SK-N-SH (cell line): ENCODE data around the gene S100A9. TPM values are rescaled to one million over a fixed set of nuclear protein-coding genes. Genes with fewer than 3 reads are reported as not detected.

Experiments used
- CTCF ChIA-PET: fragments of 300-600, 350-600 bp; formaldehyde crosslinking; extraction: SDS; loops from one replicate; lab custom pipeline; 2021; lab: Yijun Ruan, JAX
- POLR2A ChIA-PET: fragments of 350-600 bp; sonication (Branson Sonifier 250); formaldehyde crosslinking; extraction: SDS; loops from one replicate; lab custom pipeline; 2020; ENCODE audit warnings: antibody characterized with exemption, inconsistent platforms; lab: Yijun Ruan, JAX
- DNase-seq: peaks from one replicate; pipeline ENCODE4 v3.0.0; 2012
- H2AFZ ChIP-seq: fragments of 200-600 bp; sonication (generic); 2 replicates; pipeline ENCODE4 v1.8.1; 2016; ENCODE audit warnings: antibody characterized with exemption, mild to moderate bottlenecking, low read depth
- H3F3A ChIP-seq: fragments of 200-600 bp; sonication (generic); replicated peaks from 2 replicates; pipeline ENCODE3; 2016; ENCODE audit warnings: antibody characterized with exemption, mild to moderate bottlenecking; ENCODE audit not compliant: insufficient read depth
- H3K27ac ChIP-seq, 2 experiments: fragments of 200-500 bp in 1 of 2; fragments of 200-600 bp in 1 of 2; sonication (Bioruptor generic) in 1 of 2; sonication (generic), shearing (Covaris generic) in 1 of 2; 2 replicates each; pipeline versions ENCODE4 v1.5.1 to v1.6.1; 2014 to 2016; ENCODE audit warnings: low read depth in 2 of 2, inconsistent platforms in 1 of 2, low read length in 1 of 2, mild to moderate bottlenecking in 1 of 2, mixed read lengths in 1 of 2
- H3K27me3 ChIP-seq: fragments of 200-600 bp; sonication (generic), shearing (Covaris generic); 2 replicates; pipeline ENCODE4 v1.6.1; 2016; ENCODE audit warnings: mixed run types; ENCODE audit not compliant: insufficient read depth
- H3K36me3 ChIP-seq, 2 experiments: fragments of 200-500 bp in 1 of 2; fragments of 200-600 bp in 1 of 2; sonication (Bioruptor generic) in 1 of 2; sonication (generic) in 1 of 2; replicated peaks in 1 of 2; 2 replicates each; pipeline versions ENCODE3 to v1.5.1; 2014 to 2016; ENCODE audit warnings: low read length in 1 of 2, mild to moderate bottlenecking in 1 of 2; ENCODE audit not compliant: insufficient read depth in 2 of 2, control insufficient read depth in 1 of 2
- H3K4me1 ChIP-seq, 2 experiments: fragments of 200-500 bp in 1 of 2; fragments of 200-600 bp in 1 of 2; sonication (Bioruptor generic) in 1 of 2; sonication (generic), shearing (Covaris generic) in 1 of 2; 2 replicates each; pipeline versions ENCODE4 v1.5.1 to v1.6.1; 2014 to 2016; ENCODE audit warnings: low read depth in 1 of 2, low read length in 1 of 2, mixed run types in 1 of 2; ENCODE audit not compliant: insufficient read depth in 2 of 2, control insufficient read depth in 1 of 2
- H3K4me2 ChIP-seq: fragments of 200-600 bp; sonication (generic), shearing (Covaris generic); 2 replicates; pipeline ENCODE4 v1.6.1; 2017; ENCODE audit warnings: mixed run types
- H3K4me3 ChIP-seq, 2 experiments: fragments of 200-500 bp in 1 of 2; fragments of 200-600 bp in 1 of 2; sonication (Bioruptor generic) in 1 of 2; sonication (generic), shearing (Covaris generic) in 1 of 2; 2 replicates each; pipeline versions ENCODE4 v1.5.1 to v1.8.1; 2014 to 2016; ENCODE audit warnings: low read depth in 2 of 2, inconsistent platforms in 1 of 2, low read length in 1 of 2, mild to moderate bottlenecking in 1 of 2, mixed read lengths in 1 of 2, moderate library complexity in 1 of 2
- H3K79me2 ChIP-seq: fragments of 200-600 bp; sonication (generic); 2 replicates; pipeline ENCODE4 v1.8.1; 2017; ENCODE audit warnings: mild to moderate bottlenecking; ENCODE audit not compliant: insufficient read depth
- H3K9ac ChIP-seq: fragments of 200-600 bp; sonication (generic); 2 replicates; pipeline ENCODE4 v1.6.1; 2017; ENCODE audit warnings: mixed run types
- H3K9me2 ChIP-seq: fragments of 200-600 bp; sonication (generic); 2 replicates; pipeline ENCODE4 v1.6.1; 2017; ENCODE audit warnings: mixed run types
- H3K9me3 ChIP-seq: fragments of 200-600 bp; sonication (generic); 2 replicates; pipeline ENCODE4 v1.6.1; 2017; ENCODE audit warnings: mixed run types, mild to moderate bottlenecking, moderate library complexity
- H4K20me1 ChIP-seq: fragments of 200-600 bp; sonication (generic); 2 replicates; pipeline ENCODE4 v1.6.1; 2017; ENCODE audit warnings: mild to moderate bottlenecking, mixed run types; ENCODE audit not compliant: insufficient read depth
- CHD2 ChIP-seq: fragments of 150-350 bp; IDR thresholded peaks from 2 replicates; pipeline ENCODE4 v1.6.1; 2018; ENCODE audit warnings: low read length; ENCODE audit not compliant: partially characterized antibody
- EZH2phosphoT487 ChIP-seq: fragments of 200-600 bp; sonication (generic); IDR thresholded peaks from 2 replicates; pipeline ENCODE4 v1.6.1; 2017; ENCODE audit warnings: low read depth, mixed run types, mild to moderate bottlenecking, antibody characterized with exemption, moderate library complexity, borderline replicate concordance
- FOXJ3 ChIP-seq: sonication (generic); formaldehyde crosslinking; IDR thresholded peaks from 2 replicates; pipeline ENCODE4 v1.5.1; 2020; ENCODE audit warnings: mild to moderate bottlenecking, missing genetic modification reagents
- FOXM1 ChIP-seq: IDR thresholded peaks from 2 replicates; pipeline ENCODE4 v1.4.0; 2012; ENCODE audit warnings: low read depth, mild to moderate bottlenecking
- GATA2 ChIP-seq: sonication (generic); formaldehyde crosslinking; IDR thresholded peaks from 2 replicates; pipeline ENCODE4 v1.5.0; 2020; ENCODE audit warnings: mild to moderate bottlenecking, missing genetic modification reagents
- MAX ChIP-seq: IDR thresholded peaks from 2 replicates; pipeline ENCODE4 v1.4.0; 2012; ENCODE audit warnings: low read depth
- MEF2A ChIP-seq: IDR thresholded peaks from 2 replicates; pipeline ENCODE4 v1.4.0; 2012; ENCODE audit warnings: low read depth, borderline replicate concordance
- MXI1 ChIP-seq: IDR thresholded peaks from 2 replicates; pipeline ENCODE4 v1.6.1; 2012; ENCODE audit warnings: mild to moderate bottlenecking, low read depth, low read length, improper control_type of control experiment
- NFIC ChIP-seq: IDR thresholded peaks from 2 replicates; pipeline ENCODE4 v1.4.0; 2012; ENCODE audit warnings: borderline replicate concordance
- PBX3 ChIP-seq: IDR thresholded peaks from 2 replicates; pipeline ENCODE4; 2012
- RXRA ChIP-seq: IDR thresholded peaks from 2 replicates; pipeline ENCODE4 v1.4.0; 2012; ENCODE audit warnings: low read depth, mild to moderate bottlenecking, borderline replicate concordance
- SIN3A ChIP-seq: IDR thresholded peaks from 2 replicates; pipeline ENCODE4 v1.6.1; 2012; ENCODE audit warnings: low read depth, mild to moderate bottlenecking, low read length, moderate library complexity, borderline replicate concordance
- TEAD4 ChIP-seq: IDR thresholded peaks from 2 replicates; pipeline ENCODE4 v1.4.0; 2012; ENCODE audit warnings: mild to moderate bottlenecking, borderline replicate concordance; ENCODE audit not compliant: insufficient read depth
- USF1 ChIP-seq: IDR thresholded peaks from 2 replicates; pipeline ENCODE4 v1.4.0; 2012; ENCODE audit warnings: low read depth, borderline replicate concordance
- USF2 ChIP-seq: fragments of 150-350 bp; IDR thresholded peaks from 2 replicates; pipeline ENCODE4 v1.6.1; 2017; ENCODE audit warnings: antibody characterized with exemption, low read length, low read depth, borderline replicate concordance
- WGBS: methylation state at CpG from one replicate; pipeline ENCODE4 v1.1.6; 2017; ENCODE audit warnings: low lambda C conversion rate; 5-methylcytosine and 5-hydroxymethylcytosine counted together
- polyA plus RNA-seq, 3 experiments: library from polyadenylated mRNA; depleted of rRNA; stranded (reverse); fragments of >200 nt; gene quantifications; 2 replicates each; pipeline ENCODE4 v1.2.3, GENCODE V29; 2012

The S100A9 gene
- polyA plus RNA-seq, 1 of the 3 experiments (the other 2 are of a cell fraction): not detected

- no peak for DNase-seq
- H2AFZ ChIP-seq: no peak overlapping the region
- H3K4me3 ChIP-seq: no peak overlapping the region
- CTCF ChIA-PET: interaction anchor here (11.7 kb wide), 1 partner anchor 129 kb away, joined by 336 read pairs; no protein-coding TSS in a partner anchor
- POLR2A ChIA-PET: no interaction called here
- H4K20me1 ChIP-seq: no peaks in the 10 kb centered on the region
- H3K9me2 ChIP-seq: no peaks in the 10 kb centered on the region
- H3K9me3 ChIP-seq: no peaks in the 10 kb centered on the region
- H3K4me1 ChIP-seq: no peaks in the 10 kb centered on the region
- H3K27ac ChIP-seq: no peak overlapping the region
- H3K36me3 ChIP-seq: no peaks in the 10 kb centered on the region
- no peaks in the 10 kb centered on the region for H3K79me2 ChIP-seq
- H3K27me3 ChIP-seq: peaks cover 53% of the 10 kb centered on the region
- WGBS: 14% methylated on average over 2 of the region's 6 CpGs
- TF ChIP-seq EZH2phosphoT487 (no peak), CHD2 (no peak), NFIC (no peak), MAX (no peak)
- no peak overlapping the region for H3K4me2 ChIP-seq
- H3F3A ChIP-seq: no peaks in the 10 kb centered on the region
- no peak overlapping the region for H3K9ac ChIP-seq
Observed at GRCh38 chr1:153359241-153359640, 1.6 kb downstream of the S100A9 start.

- 52% methylated on average over 2 of the region's 2 CpGs for WGBS
- Histone ChIP-seq H4K20me1 (no peaks in the 10 kb centered on the region), H3K27ac (no peak overlapping the region), H3F3A (no peaks in the 10 kb centered on the region), H3K4me1 (no peaks in the 10 kb centered on the region), H3K79me2 (no peaks in the 10 kb centered on the region), H3K4me3 (no peak overlapping the region), H3K9me3 (no peaks in the 10 kb centered on the region), H3K4me2 (no peak overlapping the region), H3K9me2 (no peaks in the 10 kb centered on the region), H2AFZ (no peak overlapping the region), H3K9ac (no peak overlapping the region), H3K27me3 (peaks cover 54% of the 10 kb centered on the region), H3K36me3 (no peaks in the 10 kb centered on the region)
- ChIA-PET POLR2A (no interaction called here), CTCF (interaction anchor here (1.3 kb wide), 1 partner anchor 135 kb away, joined by 4 read pairs; no protein-coding TSS in a partner anchor)
- TF ChIP-seq USF2 (no peak), GATA2 (CRISPR knock-in tag) (no peak), NFIC (no peak)
- DNase-seq: no peak
Observed at GRCh38 chr1:153360190-153360589, 2.5 kb downstream of the S100A9 start.

GRCh38 chr1:153360592-153361479, 3.2 kb downstream of the S100A9 start:
- ChIA-PET CTCF (interaction anchor here (0.9 to 1.3 kb wide), 2 partner anchors 9 to 134 kb away, joined by 3 to 4 read pairs; no protein-coding TSS in a partner anchor), POLR2A (no interaction called here)
- no peak overlapping the region for H3K27ac ChIP-seq
- H3K4me3 ChIP-seq: no peak overlapping the region
- TF ChIP-seq TEAD4 (no peak), MEF2A (no peak), SIN3A (no peak), RXRA (no peak), FOXM1 (no peak), MXI1 (no peak), USF1 (no peak), PBX3 (no peak), FOXJ3 (CRISPR knock-in tag) (no peak)
- no peak overlapping the region for H2AFZ ChIP-seq
- H3K9me2 ChIP-seq: no peaks in the 10 kb centered on the region
- DNase-seq: no peak
- no peak overlapping the region for H3K9ac ChIP-seq
- no peaks in the 10 kb centered on the region for H3K79me2 ChIP-seq
- no peaks in the 10 kb centered on the region for H3K36me3 ChIP-seq
- 4% methylated on average over 9 of the region's 11 CpGs for WGBS
- no peak overlapping the region for H3K4me2 ChIP-seq
- H3F3A ChIP-seq: no peaks in the 10 kb centered on the region
- no peaks in the 10 kb centered on the region for H4K20me1 ChIP-seq
- peaks cover 60% of the 10 kb centered on the region for H3K27me3 ChIP-seq
- H3K4me1 ChIP-seq: no peaks in the 10 kb centered on the region
- no peaks in the 10 kb centered on the region for H3K9me3 ChIP-seq
